Measurements from ENCODE around the gene AVP.

Gene AVP

GRCh38 chr20:3109350-3110302 lies 25.1 kb upstream of the AVP start:
- no peak for DNase-seq

- no peak for DNase-seq
These were observed 23.0 kb upstream of the AVP start for GRCh38 chr20:3107464-3108025.

DNA sequence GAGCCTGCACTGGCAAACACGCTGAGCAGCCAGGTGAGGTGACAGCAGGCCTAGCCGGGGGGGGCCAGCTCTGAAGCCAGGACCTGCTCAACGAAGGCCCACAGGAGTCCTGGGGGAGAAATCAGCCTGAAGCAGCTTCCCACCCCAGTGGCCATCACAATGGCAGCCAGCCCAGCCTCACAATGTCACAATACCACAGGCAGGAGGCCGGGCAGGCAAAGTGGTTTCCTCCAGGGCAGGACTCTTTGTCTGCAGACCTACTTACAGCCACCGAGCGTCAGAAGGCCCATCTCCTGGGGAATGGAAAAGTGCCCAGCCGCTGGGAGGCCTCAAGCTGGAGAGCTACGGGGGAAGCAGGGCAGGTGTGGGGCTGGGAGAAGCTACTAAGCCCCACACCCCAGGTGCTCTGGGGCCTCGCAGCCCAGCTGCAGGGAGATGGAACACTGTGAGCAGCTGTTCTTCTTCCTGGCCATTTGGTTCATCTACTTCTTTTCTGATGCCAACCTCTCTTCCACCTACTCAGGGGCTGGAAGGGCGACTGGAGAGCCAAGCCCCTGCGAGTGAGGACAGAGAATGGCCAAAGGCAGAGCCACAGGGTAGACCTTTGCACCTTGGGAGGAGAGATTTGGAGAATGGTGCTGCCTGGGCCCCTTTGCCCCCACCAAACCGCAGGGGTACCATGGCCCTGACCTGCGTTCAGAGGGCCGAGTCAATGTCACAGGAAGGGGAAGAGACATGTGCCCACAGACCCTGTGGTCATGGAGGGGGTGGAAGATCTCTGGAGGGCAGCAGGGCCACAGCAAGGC lies 22.3 kb upstream of the AVP start:
- DNase-seq = no peak

- DNase-seq = no peak
These were observed 21.7 kb upstream of the AVP start for GRCh38 chr20:3106185-3106584.

- no peak for DNase-seq
These were observed 21.0 kb upstream of the AVP start for GRCh38 chr20:3105256-3106137.

- no peak for DNase-seq
These were observed 19.0 kb upstream of the AVP start for GRCh38 chr20:3103369-3104032.

DNA sequence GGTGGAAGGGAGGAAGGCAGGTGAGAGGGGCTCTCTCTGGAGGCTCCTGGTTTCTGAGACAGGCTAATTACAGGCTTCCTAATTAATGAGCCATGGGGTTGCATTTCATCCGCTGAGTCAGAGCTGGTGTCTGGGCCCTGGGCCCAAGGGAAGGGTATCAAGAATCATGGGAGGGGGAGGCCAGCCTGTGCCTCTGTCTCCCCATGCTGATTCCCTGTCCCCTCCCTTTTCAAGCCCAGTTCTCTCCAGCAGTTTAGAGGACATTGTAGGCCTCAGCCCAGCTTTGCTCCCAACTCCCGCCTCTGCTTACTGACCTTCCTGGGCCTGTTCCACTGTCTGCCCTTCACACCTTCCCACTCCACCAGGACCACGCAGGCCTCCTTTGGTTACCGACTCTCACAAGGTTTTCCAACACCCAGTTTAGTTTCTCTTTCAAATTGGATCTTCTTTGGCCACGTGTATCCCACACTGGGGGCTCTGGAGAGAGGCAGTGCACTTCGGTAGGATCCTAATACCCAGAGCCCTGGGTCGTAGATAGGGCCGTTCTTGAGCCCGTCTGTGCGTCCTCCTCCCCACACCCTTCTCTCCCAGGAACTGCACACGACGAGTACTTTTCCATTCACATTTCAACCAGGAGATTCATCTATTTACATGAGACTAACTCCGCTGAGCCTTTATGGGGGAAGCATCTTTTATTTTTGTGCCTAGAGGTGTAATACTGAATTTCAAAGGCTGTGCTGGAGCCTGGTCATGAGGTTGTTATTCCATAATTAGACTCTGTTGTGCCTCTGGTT lies 18.2 kb upstream of the AVP start:
- no peak for DNase-seq

DNA sequence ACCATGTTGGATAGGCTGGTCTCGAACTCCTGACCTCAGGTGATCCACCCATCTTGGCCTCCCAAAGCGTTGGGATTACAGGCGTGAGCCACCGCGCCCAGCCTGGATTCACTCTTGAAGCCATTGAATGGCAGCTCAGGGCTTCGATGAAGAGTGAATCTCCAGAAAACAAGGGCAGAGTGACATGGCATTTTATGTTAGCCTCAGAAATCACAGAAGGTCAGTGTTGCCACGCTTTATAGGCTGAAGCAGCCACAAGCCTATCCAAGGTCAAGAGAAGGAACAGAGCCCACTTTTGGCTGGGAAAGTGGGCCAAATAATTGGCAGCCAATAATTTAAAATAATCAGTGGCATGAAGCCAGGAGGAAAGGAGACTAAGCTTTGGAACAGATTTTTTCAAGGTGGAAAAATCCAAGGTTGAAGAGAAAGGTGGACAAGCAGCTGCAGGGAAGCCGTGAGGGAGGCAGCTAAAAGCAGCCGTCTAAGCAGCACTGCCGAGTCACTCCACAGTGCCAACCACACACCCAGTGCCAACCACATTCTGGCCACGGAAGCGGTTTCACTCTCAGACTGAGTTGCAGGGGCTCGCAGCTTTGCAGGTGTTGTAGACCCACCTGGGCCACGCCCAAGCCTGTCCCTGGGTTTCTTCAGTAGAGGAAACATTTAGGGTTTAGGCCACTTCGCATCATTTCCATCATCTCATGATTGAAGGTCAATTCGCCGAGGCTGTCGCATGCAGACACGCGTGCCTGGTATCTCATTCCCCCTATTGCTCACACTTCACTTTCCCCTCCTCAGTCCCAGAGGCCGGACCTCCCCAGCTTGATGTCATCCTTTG lies 17.4 kb upstream of the AVP start:
- no peak for DNase-seq

DNA sequence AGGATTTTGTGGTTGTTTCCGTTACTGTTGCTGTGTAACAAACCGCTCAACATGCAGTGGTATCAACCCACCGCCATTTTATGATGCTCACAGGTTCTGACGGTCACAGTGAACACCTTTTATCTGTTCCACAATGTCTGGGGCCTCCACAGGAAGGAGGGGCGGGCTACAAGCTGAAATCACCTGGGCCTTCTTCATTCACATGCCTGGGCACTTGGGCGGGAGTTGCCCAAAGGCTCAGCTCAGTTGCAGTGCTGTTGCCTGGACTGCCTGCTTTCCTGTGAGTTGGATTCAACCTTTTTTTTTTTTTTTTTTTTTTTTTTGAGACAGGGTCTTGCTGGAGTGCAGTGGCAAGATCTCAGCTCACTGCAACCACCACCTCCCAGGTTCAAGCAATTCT lies 16.7 kb upstream of the AVP start:
- no peak for DNase-seq

GRCh38 chr20:3100480-3100879 lies 16.0 kb upstream of the AVP start:
- no peak for DNase-seq

- no peak for DNase-seq
These were observed 10.5 kb upstream of the AVP start for GRCh38 chr20:3094848-3095629.

- no peak for DNase-seq
These were observed 9.4 kb upstream of the AVP start for GRCh38 chr20:3093861-3094361.

DNA sequence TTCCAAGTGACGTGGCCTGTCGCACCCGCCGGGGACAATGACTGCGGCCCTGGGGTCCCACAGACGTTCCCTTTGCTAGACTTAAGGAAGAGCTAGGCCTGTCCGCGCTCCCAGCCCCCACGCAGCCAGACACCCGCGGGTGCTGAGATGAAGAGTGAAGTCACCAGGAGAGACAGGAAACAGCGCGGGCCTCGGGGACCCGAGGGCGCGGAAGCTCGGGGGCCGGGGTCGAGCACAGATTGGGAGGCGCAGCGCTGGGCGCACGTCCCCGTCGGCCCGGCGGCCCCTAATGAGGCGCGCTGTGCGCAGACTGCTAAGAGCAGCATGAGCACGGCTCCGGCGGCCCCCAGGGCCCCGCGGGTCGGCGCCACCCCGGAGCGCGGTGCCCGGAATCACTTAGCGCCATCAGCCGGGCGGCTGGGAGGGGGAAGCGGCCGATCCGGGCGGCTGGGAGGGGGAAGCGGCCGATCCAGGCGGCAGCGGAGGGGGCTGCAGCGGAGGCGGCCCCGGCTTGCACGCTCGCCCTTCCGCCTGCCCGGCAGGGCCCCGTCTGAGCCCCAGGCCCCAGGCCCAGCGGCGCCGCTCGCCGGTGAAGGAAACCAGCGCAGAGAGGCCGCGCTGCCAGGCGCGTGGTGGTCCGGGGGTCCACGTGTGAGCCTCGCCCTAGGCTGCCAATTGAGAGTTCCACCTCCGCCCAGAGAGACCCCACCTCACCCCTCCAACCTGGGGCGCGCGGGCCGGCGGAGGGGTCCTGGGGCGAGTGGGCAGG lies 8.3 kb upstream of the AVP start:
- no peak for DNase-seq

GRCh38 chr20:3090565-3090964 lies 6.0 kb upstream of the AVP start:
- no peak for DNase-seq

DNA sequence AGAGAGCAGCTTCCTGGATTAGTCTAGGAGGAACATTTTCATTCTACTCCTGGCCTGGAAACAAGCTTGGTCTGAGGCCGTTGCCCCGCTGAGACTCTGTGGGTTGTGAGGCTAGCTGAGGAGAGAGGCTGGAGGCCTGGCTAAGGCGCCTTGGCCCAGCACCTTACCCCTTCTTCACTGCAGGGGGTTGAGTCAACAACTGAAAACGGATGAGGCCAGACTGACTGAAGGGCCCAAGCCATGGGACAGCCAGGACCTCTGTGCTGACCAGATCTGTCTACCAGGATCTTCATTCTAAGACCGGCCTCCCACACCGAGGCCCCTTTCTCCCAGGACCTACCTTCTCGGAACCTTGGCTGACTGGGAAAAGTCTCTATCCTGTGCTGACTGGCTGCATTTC lies 3.5 kb upstream of the AVP start:
- no peak for DNase-seq

DNA sequence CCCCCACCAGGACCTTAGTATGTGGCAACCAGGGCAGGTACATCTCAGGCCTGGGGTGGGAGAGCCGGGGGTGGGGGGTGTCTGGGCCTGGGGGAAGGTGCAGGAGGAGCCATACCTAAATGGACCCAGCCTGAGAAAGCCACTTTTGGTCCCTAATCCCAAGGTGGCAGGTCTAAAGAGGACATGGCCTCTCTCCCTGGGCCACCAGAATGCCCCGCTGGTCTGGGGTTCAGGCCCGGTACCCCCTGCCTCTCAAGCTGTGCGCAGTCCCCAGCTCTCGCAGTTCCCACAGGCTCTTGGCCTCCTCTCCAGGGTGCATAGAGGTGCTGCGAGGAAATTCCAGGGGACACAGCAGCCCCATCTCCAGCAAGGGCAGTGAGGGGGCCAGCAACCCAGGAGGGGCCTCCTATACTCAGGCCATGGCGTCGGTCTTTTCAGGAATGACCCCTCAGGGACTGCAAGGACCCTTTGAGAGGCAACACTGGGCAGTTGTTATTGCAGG lies 1.1 kb upstream of the AVP start:
- DNase-seq = no peak

- DNase-seq = no peak
These were observed 449 bp upstream of the AVP start for GRCh38 chr20:3084986-3085360.
